B cell (primary cell): ENCODE data around the gene MBTD1. TPM values are rescaled to one million over a fixed set of nuclear protein-coding genes. Genes with fewer than 3 reads are reported as not detected.

Experiments used
- ATAC-seq: fragments of 200-7000 bp; cut with Tn5 transposase; one replicate; pipeline ENCODE4 v1.10.0; 2021; ENCODE audit warnings: low read depth, mild to moderate bottlenecking, moderate number of reproducible peaks, moderate library complexity
- CTCF ChIA-PET: fragments of 350-600 bp; sonication (Branson Sonifier 250); formaldehyde crosslinking; loops from one replicate; lab custom pipeline; 2021; ENCODE audit warnings: antibody characterized with exemption, inconsistent platforms; lab: Charles Lee
- POLR2A ChIA-PET: fragments of 350-600 bp; sonication (Branson Sonifier 250); formaldehyde crosslinking; loops from one replicate; lab custom pipeline; 2021; ENCODE audit warnings: antibody characterized with exemption; lab: Charles Lee
- DNase-seq: peaks from one replicate; pipeline ENCODE4 v3.0.0; 2013
- H2AFZ ChIP-seq: 2 replicates; pipeline ENCODE4 v1.6.1; 2012; ENCODE audit warnings: mild to moderate bottlenecking, low read depth, low read length; ENCODE audit not compliant: insufficient read depth, poor library complexity, severe bottlenecking
- H3K27ac ChIP-seq, 2 donors: 1 replicate in 1 of 2; 2 replicates in 1 of 2; pipeline ENCODE4 v1.5.1; 2012 to 2013; ENCODE audit warnings: low read length in 2 of 2, mild to moderate bottlenecking in 2 of 2, moderate library complexity in 1 of 2
- H3K27me3 ChIP-seq, 4 experiments: fragments of 200-600 bp in 1 of 4; sonication (generic) in 1 of 4; replicated peaks in 1 of 4; 1 replicate in 2 of 4; 2 replicates in 2 of 4; pipeline versions ENCODE4 v1.6.1 to v1.7.0; 2013 to 2016; ENCODE audit warnings: low read length in 3 of 4, mild to moderate bottlenecking in 2 of 4, mixed read lengths in 1 of 4, moderate library complexity in 1 of 4; ENCODE audit not compliant: insufficient read depth in 4 of 4, control insufficient read depth in 3 of 4; ENCODE audit errors: control extremely low read depth in 1 of 4
- H3K36me3 ChIP-seq, 2 experiments: replicated peaks in 1 of 2; 1 replicate in 1 of 2; 2 replicates in 1 of 2; pipeline versions ENCODE4 v1.6.1 to v1.7.1; 2013; ENCODE audit warnings: low read length in 1 of 2; ENCODE audit not compliant: insufficient read depth in 2 of 2, control insufficient read depth in 1 of 2; ENCODE audit errors: control extremely low read depth in 1 of 2, extremely low read depth in 1 of 2
- H3K4me1 ChIP-seq, 2 donors: fragments of 200-600 bp in 1 of 2; sonication (generic) in 1 of 2; 1 replicate in 1 of 2; 2 replicates in 1 of 2; pipeline versions ENCODE4 v1.5.1 to v1.6.1; 2013 to 2017; ENCODE audit warnings: low read length in 2 of 2; ENCODE audit not compliant: control insufficient read depth in 2 of 2, insufficient read depth in 2 of 2
- H3K4me2 ChIP-seq: replicated peaks from 2 replicates; pipeline ENCODE3; 2012; ENCODE audit warnings: mild to moderate bottlenecking, low read depth, low read length; ENCODE audit not compliant: poor library complexity, severe bottlenecking
- H3K4me3 ChIP-seq, 5 experiments: fragments of 200-600 bp in 1 of 5; sonication (generic) in 1 of 5; 1 replicate in 3 of 5; 2 replicates in 2 of 5; pipeline versions ENCODE4 v1.5.1 to v1.7.0; 2011 to 2016; ENCODE audit warnings: low read length in 4 of 5, mild to moderate bottlenecking in 4 of 5, low read depth in 2 of 5, control low read depth in 1 of 5, moderate library complexity in 1 of 5; ENCODE audit not compliant: insufficient read depth in 1 of 5; ENCODE audit errors: control extremely low read depth in 1 of 5, extremely low read depth in 1 of 5
- H3K79me2 ChIP-seq: fragments of 200-600 bp; sonication (generic); one replicate; pipeline ENCODE4 v1.6.0; 2016; ENCODE audit warnings: low read length; ENCODE audit not compliant: control insufficient read depth, insufficient read depth
- H3K9ac ChIP-seq: fragments of 200-600 bp; sonication (generic); 2 replicates; pipeline ENCODE4 v1.6.1; 2017; ENCODE audit warnings: mild to moderate bottlenecking, low read length, moderate library complexity
- H3K9me3 ChIP-seq, 3 donors: one replicate each; pipeline versions ENCODE4 v1.6.1 to v1.7.1; 2013; ENCODE audit warnings: low read length in 2 of 3; ENCODE audit not compliant: control insufficient read depth in 2 of 3, insufficient read depth in 1 of 3; ENCODE audit errors: control extremely low read depth in 1 of 3
- H4K20me1 ChIP-seq: 2 replicates; pipeline ENCODE4 v1.6.0; 2012; ENCODE audit warnings: mild to moderate bottlenecking, low read length; ENCODE audit not compliant: insufficient read depth, control insufficient read depth, poor library complexity, severe bottlenecking
- H3K27ac Mint-ChIP-seq: one replicate; pipeline ENCODE4 v1.8.0; 2021; ENCODE audit warnings: mixed read lengths
- H3K27me3 Mint-ChIP-seq: one replicate; pipeline ENCODE4 v1.8.0; 2021; ENCODE audit warnings: mixed read lengths
- H3K4me1 Mint-ChIP-seq: one replicate; pipeline ENCODE4 v1.8.0; 2021; ENCODE audit warnings: mixed read lengths
- H3K4me3 Mint-ChIP-seq: one replicate; pipeline ENCODE4 v1.8.0; 2021; ENCODE audit warnings: mixed read lengths
- H3K9me3 Mint-ChIP-seq: one replicate; pipeline ENCODE4 v1.8.0; 2022; ENCODE audit warnings: mixed read lengths; ENCODE audit not compliant: insufficient read depth
- CTCF ChIP-seq: fragments of 200-600 bp; IDR thresholded peaks from one replicate; pipeline ENCODE4 v1.8.0; 2022; ENCODE audit warnings: antibody characterized with exemption, mild to moderate bottlenecking
- EZH2 ChIP-seq: IDR thresholded peaks from 2 replicates; pipeline ENCODE4 v1.6.1; 2012; ENCODE audit warnings: borderline replicate concordance, low read depth, mild to moderate bottlenecking, moderate library complexity, low read length; ENCODE audit not compliant: insufficient read depth, poor library complexity, severe bottlenecking
- WGBS: methylation state at CpG from one replicate; pipeline ENCODE4 v1.1.5; 2013; ENCODE audit warnings: missing lambda C conversion rate; ENCODE audit not compliant: insufficient coverage; 5-methylcytosine and 5-hydroxymethylcytosine counted together
- intact Hi-C: fragments of 100-400 bp; cut with micrococcal nuclease; formaldehyde crosslinking; loops from one replicate; pipeline ENCODE4 v1.10.0; 2022
- polyA plus RNA-seq: library from polyadenylated mRNA; depleted of rRNA; stranded (reverse); fragments of >200 nt; gene quantifications from 2 replicates; pipeline ENCODE4 v1.2.3, GENCODE V29; 2012
- total RNA-seq, 2 donors: library from RNA; stranded (reverse); fragments of 120-200 nt in 1 of 2; gene quantifications; 1 replicate in 1 of 2; 2 replicates in 1 of 2; pipeline versions ENCODE4 v1.2.3 to v1.2.4, GENCODE V29; 2013 to 2022

The MBTD1 gene
- total and polyA plus RNA-seq, 2 donors (not counting 1 experiment from before 2014, with no cell fraction given): 9.6 to 39.7 TPM

DNA sequence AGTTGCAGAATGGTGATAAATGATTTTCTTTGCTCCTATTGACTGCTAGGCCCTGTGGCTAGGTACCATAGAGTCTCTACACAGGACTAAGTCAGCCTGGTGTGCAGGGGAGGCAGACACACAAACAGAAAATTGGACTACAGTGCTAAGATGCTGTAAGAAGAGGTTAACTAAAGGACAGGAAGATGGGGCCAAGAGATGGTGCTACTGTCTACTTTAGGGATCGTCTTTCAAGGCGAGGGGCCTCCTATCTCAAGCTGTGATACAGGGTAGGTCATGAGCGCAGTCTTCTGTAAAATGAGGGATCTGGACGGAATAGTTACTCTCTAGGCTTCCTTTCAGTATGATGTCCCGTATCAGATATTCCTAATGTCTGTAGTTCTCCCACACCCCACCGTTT lies 105.7 kb downstream of the MBTD1 start:
- H4K20me1 ChIP-seq: no peaks in the 10 kb centered on the region
- peak overlapping the region; percentile 90 for H2AFZ ChIP-seq
- ATAC-seq (no peak), DNase-seq (peak; percentile 17)
- no peaks in the 10 kb centered on the region for H3K27me3 Mint-ChIP-seq
- H3K4me2 ChIP-seq: peak overlapping the region; percentile 85
- peaks cover 7 to 8% of the 10 kb centered on the region in 2 experiments for H3K36me3 ChIP-seq
- H3K4me3 Mint-ChIP-seq: no peak overlapping the region
- peaks cover 7% of the 10 kb centered on the region for H3K4me1 Mint-ChIP-seq
- 17% methylated on average over 1 of the region's 6 CpGs for WGBS
- H3K4me3 ChIP-seq: peak overlapping the region; percentile 55 to 86 (median 81)
- no peaks in the 10 kb centered on the region for H3K27me3 ChIP-seq
- POLR2A ChIA-PET: interaction anchor here (0.8 kb wide), 2 partner anchors 8 to 1390 kb away, joined by 3 to 5 read pairs; partner anchors contain the start of gene FAM117A
- no peaks in the 10 kb centered on the region for H3K9me3 Mint-ChIP-seq
- intact Hi-C loops: loop anchor here (5.0 kb wide), 1 partner anchor 302 kb away; no protein-coding TSS in a partner anchor
- TF ChIP-seq EZH2: no peak
- no peak for TF ChIP-seq CTCF
- no peak overlapping the region for H3K27ac Mint-ChIP-seq
- CTCF ChIA-PET: interaction anchor here (1.1 to 2.3 kb wide), 5 partner anchors 11 to 302 kb away, joined by 5 to 17 read pairs (median 6); partner anchors contain the start of genes NME2 and TOB1
- H3K4me1 ChIP-seq: peaks cover 16 to 23% of the 10 kb centered on the region in 2 donors
- H3K9ac ChIP-seq: peak overlapping the region; percentile 79
- peaks cover 41% of the 10 kb centered on the region for H3K79me2 ChIP-seq
- peak overlapping the region in 1 of 2 donors; percentile 37 for H3K27ac ChIP-seq
- H3K9me3 ChIP-seq: no peaks in the 10 kb centered on the region
